Measurements from ENCODE around the gene ZNF514.
"Not testable (repeated sequence)": the region's sequence is repeated elsewhere in the genome, so short reads cannot be mapped to it uniquely, and the experiment has no call there.

The ZNF514 gene

GRCh38 chr2:95159690-95160449 is at the start of gene ZNF514:
ZNF514 (minus strand) TSS chr2:95159848; CDS start chr2:95153253, 6,595 bp downstream.
- in situ Hi-C loops (cut with MboI; ENCODE audit: low sequenced_read_pairs), result no loop called here

DNA sequence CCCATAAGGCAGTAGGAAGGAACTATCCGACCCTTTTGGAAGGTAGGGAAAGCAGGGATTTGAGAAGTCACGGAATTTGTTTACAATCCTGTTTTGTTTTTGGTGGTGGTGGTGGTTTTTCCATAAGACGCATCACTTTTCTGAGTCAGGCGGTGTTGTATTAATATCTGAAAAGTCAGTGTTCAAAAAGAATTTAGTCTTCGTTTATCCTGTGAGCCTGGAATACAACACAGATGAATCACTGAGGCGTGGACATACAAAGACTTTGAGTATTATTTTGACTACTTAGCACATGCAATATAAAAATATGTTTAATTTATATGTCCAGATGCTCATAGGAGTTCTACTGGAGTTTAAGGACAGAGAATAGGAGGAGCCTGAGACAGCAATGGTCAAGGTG is 48.5 kb upstream of the ZNF514 start:
- in situ Hi-C loops (cut with MboI; ENCODE audit: low sequenced_read_pairs), result no loop called here

DNA sequence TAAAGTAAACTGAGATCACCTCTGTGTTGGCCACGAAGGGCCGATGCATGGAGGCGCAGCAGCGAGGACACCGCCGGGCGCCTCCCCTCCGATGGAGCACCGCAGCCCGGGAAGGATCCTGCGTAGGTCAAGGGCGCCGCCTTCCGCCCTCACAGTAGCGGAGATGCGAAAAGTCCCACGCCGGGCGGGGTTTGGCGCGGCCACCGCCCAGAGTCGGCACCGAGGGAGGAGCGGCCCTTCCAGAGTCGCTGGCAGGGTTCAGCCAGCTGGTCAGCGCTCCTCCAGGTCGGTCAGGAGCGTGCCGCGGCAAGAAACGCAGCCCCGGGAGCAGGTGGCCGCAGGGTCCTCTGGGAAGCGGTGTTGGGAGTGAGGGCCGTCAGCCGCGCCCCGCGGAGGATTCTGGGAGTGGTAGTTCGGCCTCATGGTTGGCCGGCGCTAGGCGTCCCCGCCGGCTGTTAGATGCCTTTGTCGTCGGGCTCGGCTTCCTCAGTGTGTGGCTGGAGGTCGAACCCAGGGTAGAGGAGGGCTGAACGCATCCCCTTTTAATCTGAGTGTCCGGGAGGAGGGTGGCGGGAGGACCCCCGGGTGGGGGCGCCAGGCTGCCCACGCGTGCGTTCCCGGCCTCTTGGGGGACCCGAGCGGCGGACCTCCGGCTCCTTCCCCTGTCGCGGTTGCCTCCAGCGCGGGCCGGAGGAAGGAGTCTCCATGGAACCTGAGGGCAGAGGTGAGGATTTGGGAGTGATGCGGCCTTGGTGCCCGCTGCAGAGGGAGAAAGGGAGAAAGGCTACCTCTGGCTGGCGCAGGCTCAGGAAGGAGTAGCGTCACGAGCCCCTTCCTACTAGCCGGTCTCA is 47.7 kb upstream of the ZNF514 start, which contains the start of gene ZNF892:
Gene ZNF892 (plus strand): TSS at position 411 of the 851 bp plus-strand sequence. CDS start 295 bp downstream, at position 706.
- in situ Hi-C loops (cut with MboI; ENCODE audit: low sequenced_read_pairs), result no loop called here

DNA sequence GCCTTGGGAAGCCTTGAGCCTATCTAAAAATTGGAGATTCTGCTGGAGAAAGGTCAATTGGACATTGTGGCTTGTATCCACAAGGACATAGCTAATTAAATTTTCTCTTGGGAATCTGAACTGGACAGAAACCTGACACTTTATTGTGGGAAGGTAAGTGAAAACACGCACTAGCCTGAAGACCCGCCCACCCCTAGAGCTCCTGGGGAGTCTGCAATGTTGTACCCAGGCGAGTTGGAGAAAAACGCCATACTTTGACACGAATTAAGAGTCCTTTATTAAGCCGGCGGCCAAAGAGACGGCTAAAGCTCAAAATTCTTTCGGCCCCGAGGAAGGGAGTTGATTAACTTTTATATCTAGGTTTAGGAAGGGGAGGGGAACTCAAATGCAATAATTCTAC is 46.4 kb upstream of the ZNF514 start:
- in situ Hi-C loops (cut with MboI; ENCODE audit: low sequenced_read_pairs), result no loop called here

- in situ Hi-C loops (cut with MboI; ENCODE audit: low sequenced_read_pairs), result no loop called here
These were observed 44.7 kb upstream of the ZNF514 start for GRCh38 chr2:95204396-95204795.

DNA sequence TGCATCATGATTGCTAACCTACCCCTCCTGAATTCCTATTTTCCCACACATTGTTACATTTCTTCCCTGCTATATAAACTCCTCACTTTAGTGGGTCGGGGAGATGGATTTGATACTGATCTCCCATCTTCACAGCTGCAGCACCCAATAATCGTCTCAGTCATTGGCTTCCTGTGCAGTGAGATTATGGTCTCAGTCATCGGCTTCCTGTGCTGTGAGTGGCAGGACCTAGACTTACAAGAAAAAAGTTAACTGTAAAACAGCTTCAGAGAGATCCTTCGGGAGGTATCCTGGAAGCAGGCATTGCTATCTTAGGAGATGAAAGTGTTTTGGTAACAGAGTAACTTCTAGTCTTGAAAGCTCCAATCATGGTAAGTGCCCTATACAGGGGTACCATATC is 44.3 kb upstream of the ZNF514 start:
- in situ Hi-C loops (cut with MboI; ENCODE audit: low sequenced_read_pairs), result no loop called here

- in situ Hi-C loops (cut with MboI; ENCODE audit: low sequenced_read_pairs), result not testable (repeated sequence)
These were observed 33.3 kb upstream of the ZNF514 start for GRCh38 chr2:95192956-95193355.

DNA sequence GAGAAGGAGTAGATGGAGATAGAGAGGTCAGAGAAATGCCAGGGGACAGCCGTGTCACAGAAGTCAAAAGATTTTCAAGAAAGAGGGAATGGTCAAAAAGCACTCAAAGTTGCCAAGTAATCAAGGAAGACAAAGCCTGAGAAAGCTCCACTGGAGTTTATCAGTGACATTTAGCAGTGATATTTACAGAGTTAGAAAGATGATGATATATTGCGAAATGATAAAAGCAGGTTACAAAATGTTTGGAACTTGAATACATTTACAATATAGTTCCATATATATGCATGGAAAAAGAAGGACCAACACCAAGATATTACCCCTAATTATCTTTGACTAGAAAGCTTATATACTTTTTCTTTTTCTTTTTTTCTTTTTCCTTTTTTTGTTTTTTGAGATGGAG is 26.3 kb upstream of the ZNF514 start:
- in situ Hi-C loops (cut with MboI; ENCODE audit: low sequenced_read_pairs), result no loop called here

DNA sequence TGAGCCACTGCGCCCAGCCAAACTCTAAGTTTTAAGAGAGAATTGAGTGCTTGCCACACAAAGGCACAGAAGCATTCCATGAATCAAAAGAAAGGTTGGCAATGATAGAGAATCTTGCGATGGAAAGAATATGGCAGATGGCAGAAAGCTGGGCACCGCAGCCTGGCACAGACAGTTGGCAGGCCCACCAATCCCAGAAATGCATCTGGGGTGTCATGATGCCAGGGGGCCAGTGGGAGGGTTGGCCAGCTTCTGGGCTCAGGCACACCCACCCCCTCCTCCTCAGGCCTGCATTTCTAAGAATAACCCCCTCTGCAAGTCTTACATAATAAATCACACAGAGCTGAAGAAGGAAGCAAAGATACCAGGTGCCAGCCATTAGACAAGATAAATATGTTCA is 25.5 kb upstream of the ZNF514 start:
- in situ Hi-C loops (cut with MboI; ENCODE audit: low sequenced_read_pairs), result no loop called here

DNA sequence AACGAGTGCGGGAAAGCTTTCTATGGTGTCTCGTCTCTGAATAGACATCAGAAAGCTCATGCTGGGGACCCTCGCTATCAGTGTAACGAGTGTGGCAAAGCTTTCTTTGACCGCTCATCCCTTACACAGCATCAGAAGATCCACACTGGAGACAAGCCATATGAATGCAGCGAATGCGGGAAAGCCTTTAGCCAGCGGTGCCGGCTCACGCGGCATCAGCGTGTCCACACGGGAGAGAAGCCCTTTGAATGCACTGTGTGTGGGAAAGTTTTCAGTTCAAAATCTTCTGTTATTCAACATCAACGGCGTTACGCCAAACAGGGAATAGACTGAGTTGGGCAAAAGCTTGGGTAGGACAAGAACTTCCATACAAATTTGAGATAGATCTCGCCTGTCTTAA is 22.1 kb upstream of the ZNF514 start:
- in situ Hi-C loops (cut with MboI; ENCODE audit: low sequenced_read_pairs), result no loop called here

GRCh38 chr2:95179451-95179850 is 19.8 kb upstream of the ZNF514 start:
- in situ Hi-C loops (cut with MboI; ENCODE audit: low sequenced_read_pairs), result no loop called here

GRCh38 chr2:95174031-95174542 is 14.4 kb upstream of the ZNF514 start:
- in situ Hi-C loops (cut with MboI; ENCODE audit: low sequenced_read_pairs), result no loop called here

- in situ Hi-C loops (cut with MboI; ENCODE audit: low sequenced_read_pairs), result no loop called here
These were observed 12.3 kb upstream of the ZNF514 start for GRCh38 chr2:95171902-95172301.

- in situ Hi-C loops (cut with MboI; ENCODE audit: low sequenced_read_pairs), result no loop called here
These were observed 6.6 kb upstream of the ZNF514 start for GRCh38 chr2:95166065-95166763.

DNA sequence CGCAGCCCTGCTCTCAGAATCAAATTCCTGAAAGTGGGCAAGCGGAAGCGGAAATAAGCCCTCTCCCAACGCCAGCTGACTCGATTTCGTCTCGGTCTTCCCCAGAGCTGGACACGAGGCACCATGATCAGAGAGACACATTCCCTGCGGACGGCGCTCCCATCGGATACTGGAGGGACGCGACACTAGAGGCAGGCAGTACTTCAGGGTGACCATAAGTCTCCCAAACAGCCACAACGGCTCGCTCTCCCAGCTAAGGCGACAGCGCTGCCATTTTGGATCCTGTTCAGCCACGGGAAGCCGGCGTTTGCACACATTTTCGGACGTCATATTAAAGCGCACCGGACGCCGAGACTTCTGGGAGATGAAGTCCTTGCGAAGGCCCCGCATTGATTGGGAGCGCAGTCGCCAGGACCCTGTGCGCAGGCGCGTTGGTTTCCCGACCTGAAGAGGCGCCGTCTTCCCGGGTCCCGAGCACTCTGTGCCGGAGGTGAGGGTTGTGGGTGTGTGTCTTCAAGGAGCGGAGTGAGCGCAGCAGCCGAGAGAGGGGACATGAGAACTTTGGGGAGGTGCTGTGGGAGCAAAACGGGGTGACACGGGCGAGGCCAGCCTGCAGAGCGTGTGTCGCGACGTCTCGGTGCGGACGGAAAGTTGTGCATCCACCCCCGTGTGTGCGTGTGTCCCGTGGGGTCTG is 5.9 kb upstream of the ZNF514 start, which contains the start of gene ZNF2:
Gene ZNF2 (plus strand): TSS at position 439 of the 694 bp plus-strand sequence. CDS start 10,418 bp downstream, outside the sequence.
- in situ Hi-C loops (cut with MboI; ENCODE audit: low sequenced_read_pairs), result no loop called here

DNA sequence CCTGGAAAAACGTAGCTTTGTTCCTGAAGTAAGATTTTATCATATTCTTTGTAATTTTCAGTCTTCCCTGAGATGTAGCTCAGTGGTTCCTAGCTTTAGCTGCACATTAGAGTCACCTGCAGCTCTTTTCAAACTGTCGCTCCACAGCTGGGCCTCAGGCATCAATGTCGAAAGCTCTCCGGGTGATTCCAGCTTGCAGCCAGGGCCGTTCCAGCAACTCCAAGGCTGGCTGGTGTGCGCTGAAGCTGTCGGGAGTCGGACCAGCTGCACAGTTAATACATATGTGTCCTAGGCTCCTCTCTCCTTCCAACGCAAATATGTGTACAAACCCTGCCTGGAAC is 5.4 kb upstream of the ZNF514 start:
- in situ Hi-C loops (cut with MboI; ENCODE audit: low sequenced_read_pairs), result no loop called here

- in situ Hi-C loops (cut with MboI; ENCODE audit: low sequenced_read_pairs), result no loop called here
These were observed 593 bp downstream of the ZNF514 start for GRCh38 chr2:95158891-95159619.

DNA sequence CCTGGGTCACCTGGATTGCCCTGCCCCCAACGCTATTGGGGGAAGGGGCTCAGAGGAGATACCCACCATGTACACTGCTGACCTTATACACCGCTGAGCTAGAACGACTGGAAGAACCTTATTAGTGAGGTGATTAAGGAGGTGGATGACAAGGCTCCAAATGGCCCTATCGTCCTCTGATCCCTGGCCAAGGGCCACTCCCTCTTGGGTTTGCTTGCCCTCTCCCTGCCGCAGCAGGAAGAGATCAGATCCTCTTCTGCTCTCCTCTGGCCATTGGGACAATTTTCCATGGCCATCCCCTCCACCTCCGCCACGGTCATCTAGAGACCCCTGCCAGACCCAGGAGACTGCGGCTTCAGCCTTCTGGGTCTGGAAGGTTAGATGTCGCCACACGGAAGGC is 1.2 kb downstream of the ZNF514 start:
- in situ Hi-C loops (cut with MboI; ENCODE audit: low sequenced_read_pairs), result no loop called here

DNA sequence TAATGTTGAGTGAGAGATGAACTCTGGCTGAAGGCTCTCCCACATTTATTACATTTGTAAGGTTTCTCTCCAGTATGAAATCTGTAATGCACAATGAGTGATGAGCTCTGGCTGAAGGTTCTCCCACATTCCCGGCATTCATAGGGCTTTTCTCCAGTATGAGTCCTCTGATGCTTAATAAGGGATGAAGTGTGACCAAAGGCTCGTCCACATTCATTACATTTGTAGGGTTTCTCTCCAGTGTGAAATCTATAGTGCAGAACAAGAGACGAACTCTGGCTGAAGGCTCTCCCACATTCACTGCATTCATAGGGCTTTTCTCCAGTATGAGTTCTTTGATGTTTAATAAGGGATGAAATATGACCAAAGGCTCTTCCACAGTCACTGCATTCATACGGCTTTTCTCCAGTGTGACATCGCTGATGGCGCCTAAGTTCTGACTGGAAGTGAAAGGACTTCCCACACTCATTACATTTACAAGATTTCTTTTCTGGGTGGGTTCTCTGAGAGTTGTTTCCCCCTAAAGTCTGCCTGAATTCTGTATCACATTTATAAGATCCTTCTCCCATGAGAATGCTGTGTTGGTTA is 10.2 kb downstream of the ZNF514 start:
- in situ Hi-C loops (cut with MboI; ENCODE audit: low sequenced_read_pairs), result no loop called here

DNA sequence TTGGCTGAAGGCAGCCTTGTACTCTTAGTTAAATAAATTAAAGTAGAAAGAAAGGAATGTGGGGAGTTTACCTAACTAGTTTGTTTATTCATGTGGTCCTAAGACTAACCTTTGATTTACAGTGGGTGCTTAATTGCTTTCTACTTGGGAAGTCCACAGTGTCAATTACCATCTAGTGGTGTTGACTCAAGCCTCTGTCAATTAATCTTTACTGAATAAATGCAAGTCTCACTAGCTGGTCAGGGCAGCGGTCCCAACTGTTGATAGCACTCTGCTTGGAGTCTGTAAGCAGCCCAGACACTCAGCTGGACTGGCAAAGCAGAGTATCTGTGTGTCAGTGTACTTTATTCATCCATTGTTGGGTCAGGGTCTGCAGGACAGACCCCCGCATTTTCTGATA is 15.8 kb downstream of the ZNF514 start:
- in situ Hi-C loops (cut with MboI; ENCODE audit: low sequenced_read_pairs), result no loop called here
